Neural cell (in vitro differentiated cells): ENCODE data around the gene IQCM. TPM values are rescaled to one million over a fixed set of nuclear protein-coding genes. Genes with fewer than 3 reads are reported as not detected.
"Not testable (repeated sequence)": the region's sequence is repeated elsewhere in the genome, so short reads cannot be mapped to it uniquely, and the experiment has no call there.

Experiments
- H2AFZ ChIP-seq: fragments of 200-600, 300-800 bp; sonication (generic), shearing (Covaris generic); 2 replicates; pipeline ENCODE4 v1.6.0; 2014; ENCODE audit warnings: low read depth, mild to moderate bottlenecking, antibody characterized with exemption, low read length, moderate library complexity
- H3F3A ChIP-seq: fragments of 200-600 bp; shearing (Covaris generic); 2 replicates; pipeline ENCODE4 v1.6.1; 2016; ENCODE audit warnings: mild to moderate bottlenecking, moderate library complexity, mixed read lengths, antibody characterized with exemption, low read length; ENCODE audit not compliant: insufficient read depth, poor library complexity, severe bottlenecking
- H3K27ac ChIP-seq: fragments of 200-600, 300-800 bp; sonication (generic), shearing (Covaris generic); 2 replicates; pipeline ENCODE4 v1.5.1; 2014; ENCODE audit warnings: mild to moderate bottlenecking, low read length, moderate library complexity
- H3K27me3 ChIP-seq: fragments of 300-800, 200-600 bp; sonication (generic), shearing (Covaris generic); 2 replicates; pipeline ENCODE4 v1.6.0; 2014; ENCODE audit warnings: mild to moderate bottlenecking, low read depth, low read length, moderate library complexity; ENCODE audit not compliant: insufficient read depth
- H3K36me3 ChIP-seq: fragments of 300-800, 200-600 bp; sonication (generic), shearing (Covaris generic); 2 replicates; pipeline ENCODE4 v1.5.1; 2014; ENCODE audit warnings: mild to moderate bottlenecking, antibody characterized with exemption, low read length, moderate library complexity; ENCODE audit not compliant: insufficient read depth
- H3K4me2 ChIP-seq: fragments of 300-800, 200-600 bp; sonication (generic), shearing (Covaris generic); 2 replicates; pipeline ENCODE4 v1.6.0; 2014; ENCODE audit warnings: mild to moderate bottlenecking, low read length
- H3K4me3 ChIP-seq: fragments of 300-800, 200-600 bp; sonication (generic), shearing (Covaris generic); 2 replicates; pipeline ENCODE4 v1.5.1; 2014; ENCODE audit warnings: mild to moderate bottlenecking, low read length, moderate library complexity
- H3K79me2 ChIP-seq: fragments of 200-600 bp; shearing (Covaris generic); replicated peaks from 2 replicates; pipeline ENCODE4 v1.6.0; 2014; ENCODE audit warnings: mild to moderate bottlenecking, low read length, moderate library complexity; ENCODE audit not compliant: insufficient read depth
- H3K9ac ChIP-seq: fragments of 300-800, 200-600 bp; sonication (generic), shearing (Covaris generic); 2 replicates; pipeline ENCODE4 v1.6.1; 2016; ENCODE audit warnings: mild to moderate bottlenecking, low read length, mixed read lengths
- H3K9me2 ChIP-seq: fragments of 200-600 bp; shearing (Covaris generic); 2 replicates; pipeline ENCODE4 v1.6.1; 2016; ENCODE audit warnings: mild to moderate bottlenecking, low read length, mixed read lengths; ENCODE audit not compliant: insufficient read depth
- H3K9me3 ChIP-seq: fragments of 200-600, 300-800 bp; sonication (generic), shearing (Covaris generic); 2 replicates; pipeline ENCODE4 v1.6.1; 2016; ENCODE audit warnings: mild to moderate bottlenecking, mixed run types, low read length, moderate library complexity, mixed read lengths
- H4K20me1 ChIP-seq: fragments of 200-600 bp; shearing (Covaris generic); 2 replicates; pipeline ENCODE4 v1.6.1; 2016; ENCODE audit warnings: mild to moderate bottlenecking, mixed run types; ENCODE audit not compliant: insufficient read depth
- EP300 ChIP-seq: fragments of 450-650 bp; conservative IDR thresholded peaks from 2 replicates; pipeline ENCODE4 v1.6.1; 2014; ENCODE audit warnings: antibody characterized with exemption, mild to moderate bottlenecking, moderate library complexity; ENCODE audit not compliant: poor library complexity, severe bottlenecking
- MXI1 ChIP-seq: fragments of 450-650 bp; conservative IDR thresholded peaks from 2 replicates; pipeline ENCODE4 v1.6.1; 2014; ENCODE audit warnings: antibody characterized with exemption, mild to moderate bottlenecking; ENCODE audit not compliant: poor library complexity, severe bottlenecking
- POLR2AphosphoS5 ChIP-seq: IDR thresholded peaks from 2 replicates; pipeline ENCODE4 v1.6.1; 2012
- RAD21 ChIP-seq: fragments of 450-650 bp; conservative IDR thresholded peaks from 2 replicates; pipeline ENCODE4 v1.6.1; 2014; ENCODE audit warnings: antibody characterized with exemption, mild to moderate bottlenecking, moderate library complexity
- REST ChIP-seq: IDR thresholded peaks from 2 replicates; pipeline ENCODE4 v1.6.1; 2012; ENCODE audit warnings: borderline replicate concordance
- SMC3 ChIP-seq: fragments of 450-650 bp; conservative IDR thresholded peaks from 2 replicates; pipeline ENCODE4 v1.6.1; 2014; ENCODE audit warnings: antibody characterized with exemption, mild to moderate bottlenecking, moderate library complexity; ENCODE audit not compliant: poor library complexity
- TAF1 ChIP-seq: IDR thresholded peaks from 2 replicates; pipeline ENCODE4 v1.6.1; 2012; ENCODE audit warnings: low read depth
- polyA plus RNA-seq: library from polyadenylated mRNA; depleted of rRNA; stranded (reverse); fragments of >200 nt; gene quantifications from 2 replicates; pipeline ENCODE4 v1.2.3, GENCODE V29; 2014
- TF ChIP-seq, protein P1 (sequence below): fragments of 450-650 bp; IDR thresholded peaks from 2 replicates; pipeline ENCODE4 v1.5.1; 2014; ENCODE audit warnings: antibody characterized with exemption, mild to moderate bottlenecking, moderate library complexity; ENCODE audit not compliant: poor library complexity, severe bottlenecking

IQCM gene
- polyA plus RNA-seq, 1 donor from 2014 or later, result not detected

DNA sequence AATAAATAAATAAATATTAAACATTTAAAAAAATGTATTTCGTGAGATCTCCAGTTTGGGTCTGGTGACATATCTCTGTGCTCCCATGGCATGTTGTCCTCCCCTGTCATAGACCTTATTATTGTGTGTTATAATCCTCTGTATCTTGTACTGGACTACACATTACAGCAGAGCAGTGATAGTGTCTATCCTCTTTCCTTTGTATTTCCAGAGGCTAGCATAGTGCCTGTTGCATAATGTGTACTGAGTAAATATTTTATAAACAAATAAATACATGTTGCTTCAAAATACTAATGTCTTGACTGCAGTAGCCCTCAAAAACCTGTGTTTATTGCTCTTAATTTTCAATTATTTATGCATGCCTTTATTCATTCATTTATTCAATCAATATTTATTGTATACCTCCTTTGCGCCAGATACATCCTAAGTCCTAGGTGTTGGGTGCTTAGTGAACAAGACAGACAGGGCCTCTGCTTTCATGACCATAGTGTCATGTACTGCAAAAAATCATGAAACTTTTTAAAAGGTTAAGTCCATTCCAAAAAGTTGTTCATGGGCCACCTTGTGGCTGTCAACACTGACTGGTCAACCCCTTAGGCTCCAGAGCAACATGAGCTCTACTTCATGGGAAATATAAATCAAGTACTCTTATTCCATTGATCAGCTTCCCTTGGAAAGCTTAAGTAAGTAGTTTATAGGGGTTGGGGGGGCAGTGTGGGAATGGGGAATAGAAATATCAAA is 303.9 kb downstream of the IQCM start:
- no peaks in the 10 kb centered on the region for H3K9me3 ChIP-seq
- no peaks in the 10 kb centered on the region for H3K27me3 ChIP-seq
- no peak overlapping the region for H3K27ac ChIP-seq
- TF ChIP-seq RAD21 (no peak), EP300 (no peak), REST (no peak), MXI1 (no peak), POLR2AphosphoS5 (no peak), TAF1 (no peak), SMC3 (no peak)
- TF ChIP-seq, protein P1, sequence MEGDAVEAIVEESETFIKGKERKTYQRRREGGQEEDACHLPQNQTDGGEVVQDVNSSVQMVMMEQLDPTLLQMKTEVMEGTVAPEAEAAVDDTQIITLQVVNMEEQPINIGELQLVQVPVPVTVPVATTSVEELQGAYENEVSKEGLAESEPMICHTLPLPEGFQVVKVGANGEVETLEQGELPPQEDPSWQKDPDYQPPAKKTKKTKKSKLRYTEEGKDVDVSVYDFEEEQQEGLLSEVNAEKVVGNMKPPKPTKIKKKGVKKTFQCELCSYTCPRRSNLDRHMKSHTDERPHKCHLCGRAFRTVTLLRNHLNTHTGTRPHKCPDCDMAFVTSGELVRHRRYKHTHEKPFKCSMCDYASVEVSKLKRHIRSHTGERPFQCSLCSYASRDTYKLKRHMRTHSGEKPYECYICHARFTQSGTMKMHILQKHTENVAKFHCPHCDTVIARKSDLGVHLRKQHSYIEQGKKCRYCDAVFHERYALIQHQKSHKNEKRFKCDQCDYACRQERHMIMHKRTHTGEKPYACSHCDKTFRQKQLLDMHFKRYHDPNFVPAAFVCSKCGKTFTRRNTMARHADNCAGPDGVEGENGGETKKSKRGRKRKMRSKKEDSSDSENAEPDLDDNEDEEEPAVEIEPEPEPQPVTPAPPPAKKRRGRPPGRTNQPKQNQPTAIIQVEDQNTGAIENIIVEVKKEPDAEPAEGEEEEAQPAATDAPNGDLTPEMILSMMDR, result no peak
- H3K9ac ChIP-seq, result no peak overlapping the region
- no peaks in the 10 kb centered on the region for H3K79me2 ChIP-seq
- no peak overlapping the region for H2AFZ ChIP-seq
- no peaks in the 10 kb centered on the region for H3K36me3 ChIP-seq
- no peak overlapping the region for H3K4me3 ChIP-seq
- no peaks in the 10 kb centered on the region for H3F3A ChIP-seq
- no peak overlapping the region for H3K4me2 ChIP-seq
- H3K9me2 ChIP-seq, result no peaks in the 10 kb centered on the region
- H4K20me1 ChIP-seq, result no peaks in the 10 kb centered on the region

DNA sequence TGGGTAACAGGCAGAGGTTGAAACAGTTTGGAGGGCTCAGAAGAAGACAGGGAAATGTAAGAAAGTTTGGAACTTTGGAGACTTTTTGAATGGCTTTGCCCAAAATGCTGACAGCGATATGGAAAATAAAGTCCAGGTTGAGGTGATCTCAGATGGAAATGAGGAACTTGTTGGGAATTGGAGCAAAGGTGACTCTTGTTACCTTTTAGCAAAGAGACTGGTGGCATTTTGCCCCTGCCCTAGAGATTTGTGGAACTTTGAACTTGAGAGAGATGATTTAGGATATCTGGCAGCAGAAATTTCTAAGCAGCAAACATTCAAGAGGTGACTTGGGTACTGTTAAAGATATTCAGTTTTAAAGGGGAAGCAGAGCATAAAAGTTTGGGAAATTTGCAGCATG is 308.3 kb downstream of the IQCM start:
- not testable (repeated sequence) for H4K20me1 ChIP-seq, H3K4me2 ChIP-seq, H3K4me3 ChIP-seq, H3K27ac ChIP-seq, H3K9ac ChIP-seq, H3K9me3 ChIP-seq, H3F3A ChIP-seq, H3K27me3 ChIP-seq, H3K36me3 ChIP-seq, H2AFZ ChIP-seq, H3K79me2 ChIP-seq, H3K9me2 ChIP-seq

DNA sequence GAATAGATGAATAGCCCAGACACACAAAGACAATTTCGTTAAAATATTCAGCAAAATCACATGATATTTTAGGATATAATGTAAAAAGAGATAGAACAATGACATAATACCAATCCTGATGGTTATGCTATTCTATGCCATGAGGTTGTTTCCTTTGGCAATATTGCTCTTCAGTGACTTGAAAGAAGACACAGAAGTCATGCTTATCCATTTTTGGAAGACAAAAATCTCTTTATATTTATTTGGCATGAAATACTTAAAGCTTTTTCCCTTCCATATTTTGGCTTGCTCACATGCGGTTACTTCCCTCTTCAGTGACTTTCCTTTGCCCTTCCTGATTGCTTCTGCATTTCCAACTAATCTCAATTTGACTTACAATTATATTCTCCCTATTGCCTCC is 314.8 kb downstream of the IQCM start:
- no peaks in the 10 kb centered on the region for H3K79me2 ChIP-seq
- H3K27ac ChIP-seq, result no peak overlapping the region
- H3K36me3 ChIP-seq, result no peaks in the 10 kb centered on the region
- H2AFZ ChIP-seq, result no peak overlapping the region
- no peak overlapping the region for H3K4me3 ChIP-seq
- TF ChIP-seq, protein P1, result no peak
- no peak for TF ChIP-seq MXI1
- TF ChIP-seq RAD21, result no peak
- no peak for TF ChIP-seq SMC3
- TF ChIP-seq REST, result no peak
- TF ChIP-seq EP300, result no peak
- TF ChIP-seq TAF1, result no peak
- H3K9me2 ChIP-seq, result no peaks in the 10 kb centered on the region
- no peaks in the 10 kb centered on the region for H3K9me3 ChIP-seq
- no peaks in the 10 kb centered on the region for H3K27me3 ChIP-seq
- no peak overlapping the region for H3K9ac ChIP-seq
- no peaks in the 10 kb centered on the region for H4K20me1 ChIP-seq
- H3F3A ChIP-seq, result no peaks in the 10 kb centered on the region
- H3K4me2 ChIP-seq, result no peak overlapping the region
